Measurements from ENCODE around the gene DOCK1. TPM values are rescaled to one million over a fixed set of nuclear protein-coding genes. Genes with fewer than 3 reads are reported as not detected.

The DOCK1 gene
- total RNA-seq, 1 donor from 2014 or later, result 57.8 TPM

DNA sequence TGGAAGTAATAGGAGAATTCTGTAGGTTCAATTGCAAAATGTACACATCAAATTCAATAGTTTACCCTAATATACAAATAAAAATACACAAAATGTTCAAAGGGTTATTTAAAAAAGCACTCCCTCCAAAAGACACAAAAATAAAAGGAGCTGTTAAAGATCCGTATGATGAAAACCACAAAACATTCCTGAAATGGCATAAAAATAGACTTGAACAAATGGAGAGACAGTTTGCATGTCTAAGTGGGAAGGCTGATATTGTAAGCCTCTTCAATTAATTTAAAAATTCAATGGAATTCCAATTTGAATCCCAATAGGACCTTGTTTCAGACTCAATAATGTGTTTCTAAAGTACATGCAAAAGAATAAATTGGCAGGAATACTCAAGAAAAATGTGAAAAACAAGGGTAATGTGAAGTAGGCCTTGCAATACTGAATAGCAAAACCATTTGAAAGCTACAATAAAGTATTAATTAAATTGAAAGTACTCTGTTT, 329.1 kb downstream of the DOCK1 start:
- no peak overlapping the region for H3K27ac Mint-ChIP-seq (ENCODE audit: unreplicated experiment)
- peaks cover 10% of the 10 kb centered on the region for H3K4me1 Mint-ChIP-seq (ENCODE audit: low read depth)
- TF ChIP-seq, protein P1, sequence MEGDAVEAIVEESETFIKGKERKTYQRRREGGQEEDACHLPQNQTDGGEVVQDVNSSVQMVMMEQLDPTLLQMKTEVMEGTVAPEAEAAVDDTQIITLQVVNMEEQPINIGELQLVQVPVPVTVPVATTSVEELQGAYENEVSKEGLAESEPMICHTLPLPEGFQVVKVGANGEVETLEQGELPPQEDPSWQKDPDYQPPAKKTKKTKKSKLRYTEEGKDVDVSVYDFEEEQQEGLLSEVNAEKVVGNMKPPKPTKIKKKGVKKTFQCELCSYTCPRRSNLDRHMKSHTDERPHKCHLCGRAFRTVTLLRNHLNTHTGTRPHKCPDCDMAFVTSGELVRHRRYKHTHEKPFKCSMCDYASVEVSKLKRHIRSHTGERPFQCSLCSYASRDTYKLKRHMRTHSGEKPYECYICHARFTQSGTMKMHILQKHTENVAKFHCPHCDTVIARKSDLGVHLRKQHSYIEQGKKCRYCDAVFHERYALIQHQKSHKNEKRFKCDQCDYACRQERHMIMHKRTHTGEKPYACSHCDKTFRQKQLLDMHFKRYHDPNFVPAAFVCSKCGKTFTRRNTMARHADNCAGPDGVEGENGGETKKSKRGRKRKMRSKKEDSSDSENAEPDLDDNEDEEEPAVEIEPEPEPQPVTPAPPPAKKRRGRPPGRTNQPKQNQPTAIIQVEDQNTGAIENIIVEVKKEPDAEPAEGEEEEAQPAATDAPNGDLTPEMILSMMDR (IDR thresholded peaks at IDR 0.05), result no peak
- no peak for DNase-seq (ENCODE audit: low spot score)
- H3K36me3 Mint-ChIP-seq (ENCODE audit: low read depth), result peaks cover 1% of the 10 kb centered on the region
- no peak overlapping the region for H3K4me3 Mint-ChIP-seq (ENCODE audit: unreplicated experiment)
- H3K27me3 Mint-ChIP-seq (ENCODE audit: low read depth), result no peaks in the 10 kb centered on the region
- H3K9me3 Mint-ChIP-seq (ENCODE audit: low read depth), result no peaks in the 10 kb centered on the region

DNA sequence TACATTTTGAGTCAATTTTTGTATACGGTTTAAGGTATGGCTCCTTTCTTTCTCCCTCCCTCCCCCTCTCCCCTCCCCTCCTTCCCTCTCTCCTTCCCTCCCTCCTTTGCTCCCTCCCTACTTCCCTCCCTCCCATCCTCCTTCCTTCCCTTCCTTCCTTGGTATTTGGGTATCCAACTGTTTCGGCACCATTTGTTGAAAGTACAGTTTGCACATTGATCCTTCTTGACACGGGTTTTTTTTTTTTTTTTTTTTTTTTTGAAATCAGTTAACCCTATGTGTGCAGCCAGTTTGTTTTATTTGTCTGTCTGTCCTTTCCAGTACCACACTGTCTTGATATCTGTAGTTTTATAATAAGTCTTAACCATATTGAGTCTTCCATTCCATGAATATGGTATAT, 331.0 kb downstream of the DOCK1 start:
- DNase-seq (ENCODE audit: low spot score), result no peak
- H3K9me3 Mint-ChIP-seq (ENCODE audit: low read depth), result no peaks in the 10 kb centered on the region
- no peaks in the 10 kb centered on the region for H3K27me3 Mint-ChIP-seq (ENCODE audit: low read depth)
- no peak overlapping the region for H3K27ac Mint-ChIP-seq (ENCODE audit: unreplicated experiment)
- TF ChIP-seq, protein P1 (IDR thresholded peaks at IDR 0.05), result no peak
- peaks cover 1% of the 10 kb centered on the region for H3K36me3 Mint-ChIP-seq (ENCODE audit: low read depth)
- peaks cover 10% of the 10 kb centered on the region for H3K4me1 Mint-ChIP-seq (ENCODE audit: low read depth)
- no peak overlapping the region for H3K4me3 Mint-ChIP-seq (ENCODE audit: unreplicated experiment)

DNA sequence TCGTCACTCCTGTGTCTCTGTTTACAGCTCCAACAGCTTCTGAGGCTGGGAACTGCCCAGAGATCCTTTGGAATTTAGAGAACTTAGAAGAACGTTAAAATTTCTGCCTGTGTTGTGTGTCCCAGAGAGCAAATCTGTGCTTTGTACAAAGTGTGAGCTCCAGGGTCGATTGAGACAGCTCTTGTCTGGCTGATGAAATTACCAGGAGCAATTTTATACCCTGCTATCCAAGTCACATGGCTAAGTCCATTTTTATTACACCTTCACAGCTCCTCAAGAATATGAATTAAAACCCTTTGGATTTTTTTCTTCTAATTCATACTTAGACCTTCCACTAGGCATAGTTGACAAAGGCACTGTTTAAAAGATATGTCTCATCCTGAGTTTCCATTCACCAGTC, 337.7 kb downstream of the DOCK1 start:
- TF ChIP-seq, protein P1 (IDR thresholded peaks at IDR 0.05), result no peak
- Mint-ChIP-seq H3K4me1 (ENCODE audit: low read depth) (no peaks in the 10 kb centered on the region), H3K4me3 (ENCODE audit: unreplicated experiment) (no peak overlapping the region), H3K9me3 (ENCODE audit: low read depth) (no peaks in the 10 kb centered on the region), H3K27ac (ENCODE audit: unreplicated experiment) (no peak overlapping the region), H3K36me3 (ENCODE audit: low read depth) (peaks cover 2% of the 10 kb centered on the region), H3K27me3 (ENCODE audit: low read depth) (no peaks in the 10 kb centered on the region)
- DNase-seq (ENCODE audit: low spot score), result no peak

DNA sequence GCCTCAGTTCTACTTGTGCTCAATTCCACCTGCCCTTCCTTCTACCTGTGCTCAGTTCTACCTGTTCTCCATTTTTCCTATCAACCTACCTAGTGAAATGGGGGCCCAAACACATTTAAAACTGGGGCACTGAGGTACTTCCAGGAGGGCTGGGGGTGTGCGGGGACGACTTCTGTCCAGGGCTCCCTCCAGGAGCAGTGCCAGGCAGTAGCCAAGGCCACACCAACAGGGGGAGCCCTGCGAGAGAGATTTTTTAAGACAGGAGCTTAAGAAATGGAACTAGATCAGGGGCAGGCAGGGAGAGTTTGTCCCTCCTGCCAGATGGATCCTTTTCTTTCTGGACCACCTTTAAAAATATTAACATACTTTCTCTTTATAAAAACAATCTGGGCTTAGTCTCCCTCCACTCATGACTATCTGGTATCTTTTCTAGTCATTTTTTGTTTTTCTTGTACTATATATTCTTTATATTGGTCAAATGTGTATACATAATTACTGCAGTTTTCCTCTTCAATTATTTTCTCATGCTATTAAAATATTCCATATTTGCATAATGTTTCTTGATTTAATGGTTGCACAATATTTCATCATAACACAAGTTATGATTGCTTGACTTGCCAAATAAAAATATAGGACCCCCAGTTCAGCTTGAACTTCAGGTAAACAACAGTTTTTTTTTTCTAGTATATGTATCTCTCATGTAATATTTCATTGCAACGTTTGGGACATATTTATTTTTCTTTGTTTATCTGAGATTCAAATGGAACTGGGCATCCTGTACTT, 338.5 kb downstream of the DOCK1 start:
- H3K4me3 Mint-ChIP-seq (ENCODE audit: unreplicated experiment), result no peak overlapping the region
- no peaks in the 10 kb centered on the region for H3K9me3 Mint-ChIP-seq (ENCODE audit: low read depth)
- DNase-seq (ENCODE audit: low spot score), result no peak
- no peaks in the 10 kb centered on the region for H3K4me1 Mint-ChIP-seq (ENCODE audit: low read depth)
- H3K27me3 Mint-ChIP-seq (ENCODE audit: low read depth), result no peaks in the 10 kb centered on the region
- peaks cover 3% of the 10 kb centered on the region for H3K36me3 Mint-ChIP-seq (ENCODE audit: low read depth)
- TF ChIP-seq, protein P1 (IDR thresholded peaks at IDR 0.05), result peak; percentile 75
- no peak overlapping the region for H3K27ac Mint-ChIP-seq (ENCODE audit: unreplicated experiment)

DNA sequence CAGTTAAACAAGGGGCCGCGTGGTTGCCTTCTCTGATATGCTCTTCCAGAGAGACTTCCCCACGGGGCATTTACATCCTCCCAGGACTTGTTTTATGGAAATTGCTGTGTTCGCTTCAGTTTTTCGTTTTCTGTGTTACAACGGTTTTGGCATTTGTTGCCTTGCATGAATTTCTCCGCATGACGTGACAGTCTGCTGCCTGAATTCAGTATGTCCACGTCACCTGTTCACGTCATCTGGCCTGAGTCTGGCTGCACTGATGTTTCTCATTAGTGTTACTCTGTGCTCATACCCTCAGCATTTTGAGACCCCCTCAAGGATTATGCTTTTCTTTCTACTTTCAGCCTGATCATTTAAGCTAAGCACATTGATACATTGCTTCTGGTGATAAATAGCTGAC, 340.2 kb downstream of the DOCK1 start:
- TF ChIP-seq, protein P1 (IDR thresholded peaks at IDR 0.05), result no peak
- Mint-ChIP-seq H3K27ac (ENCODE audit: unreplicated experiment) (no peak overlapping the region), H3K36me3 (ENCODE audit: low read depth) (peaks cover 11% of the 10 kb centered on the region), H3K9me3 (ENCODE audit: low read depth) (no peaks in the 10 kb centered on the region), H3K4me3 (ENCODE audit: unreplicated experiment) (no peak overlapping the region), H3K27me3 (ENCODE audit: low read depth) (no peaks in the 10 kb centered on the region), H3K4me1 (ENCODE audit: low read depth) (no peaks in the 10 kb centered on the region)
- DNase-seq (ENCODE audit: low spot score), result no peak
